HG03103 (cell line): ENCODE data around the gene HSPB7.
A peak's percentile ranks its signal among the peaks of the same experiment; 100 is the strongest.
"Not testable (repeated sequence)": the region's sequence is repeated elsewhere in the genome, so short reads cannot be mapped to it uniquely, and the experiment has no call there.

Experiments
- ATAC-seq: cut with Tn5 transposase; IDR thresholded peaks from one replicate; pipeline ENCODE4 v1.9.1; 2021; ENCODE audit warnings: low read depth; ENCODE audit not compliant: unreplicated experiment

The HSPB7 gene

DNA sequence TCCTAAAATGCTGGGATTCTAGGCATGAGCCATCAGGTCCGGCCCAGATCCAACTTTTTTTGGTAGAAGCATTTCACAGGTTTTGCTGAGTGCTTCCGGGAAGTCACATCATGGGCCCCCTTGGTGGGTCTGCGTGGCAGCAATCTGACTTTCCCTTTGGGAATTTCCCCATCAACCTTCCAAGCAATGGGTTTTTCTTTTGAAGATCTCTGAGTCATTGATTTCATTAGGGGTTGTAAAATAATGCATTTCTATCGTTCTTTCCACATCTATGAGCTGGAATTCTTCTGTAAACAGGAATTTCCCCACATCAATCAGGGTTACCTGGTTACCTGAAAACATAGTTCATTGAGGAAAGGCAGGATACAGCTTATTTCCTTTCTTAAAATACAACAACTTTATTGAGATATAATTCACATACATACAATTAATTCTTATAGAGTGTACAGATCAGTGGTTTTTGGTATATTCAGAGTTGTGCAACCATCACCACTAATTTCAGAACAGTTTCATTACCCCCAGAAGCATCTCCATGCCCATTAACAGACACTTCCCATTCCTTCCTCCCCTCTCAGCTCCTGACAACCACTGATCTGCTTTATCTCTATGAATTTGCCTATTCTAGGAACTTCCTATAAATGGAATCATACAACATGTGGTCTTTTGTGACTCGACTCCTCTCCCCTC, 32.1 kb downstream of the HSPB7 start:
- no peak for ATAC-seq

DNA sequence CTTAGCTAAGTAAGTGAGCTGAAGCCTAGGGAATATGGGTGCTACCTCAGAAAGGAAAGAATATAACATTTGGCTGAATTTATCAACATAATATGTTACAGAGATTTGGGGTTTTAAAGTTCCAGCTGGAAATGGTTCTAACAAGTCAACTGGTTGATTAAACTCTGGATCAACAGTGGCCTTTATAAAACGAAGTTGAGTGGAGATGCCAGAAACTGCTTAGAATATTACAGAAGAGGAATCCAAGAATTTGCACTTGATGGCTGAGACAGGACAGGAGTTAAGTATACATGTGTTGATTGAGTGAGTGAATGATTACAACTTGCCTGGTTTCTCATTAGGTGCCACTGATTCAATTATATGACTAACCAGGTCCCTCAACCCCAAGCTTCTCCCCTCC, 34.6 kb downstream of the HSPB7 start:
- ATAC-seq, result no peak

DNA sequence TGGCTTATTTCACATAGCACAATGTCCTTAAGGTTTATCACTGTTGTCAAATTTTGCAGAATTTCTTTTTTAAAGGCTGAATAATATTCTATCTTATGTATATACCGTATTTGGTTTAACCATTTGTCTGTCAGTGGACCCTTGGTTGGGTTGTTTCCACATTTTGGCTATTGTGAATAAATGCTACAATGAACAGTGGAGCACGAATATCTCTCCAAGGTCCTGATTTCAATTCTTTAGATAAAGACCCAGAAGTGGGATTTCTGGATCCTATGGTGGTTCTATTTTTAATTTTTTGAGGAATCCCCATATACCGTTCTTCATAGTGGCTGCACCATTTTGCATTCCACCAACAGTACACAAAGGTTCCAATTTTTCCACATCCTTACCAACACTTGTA, 36.2 kb downstream of the HSPB7 start:
- ATAC-seq, result no peak

DNA sequence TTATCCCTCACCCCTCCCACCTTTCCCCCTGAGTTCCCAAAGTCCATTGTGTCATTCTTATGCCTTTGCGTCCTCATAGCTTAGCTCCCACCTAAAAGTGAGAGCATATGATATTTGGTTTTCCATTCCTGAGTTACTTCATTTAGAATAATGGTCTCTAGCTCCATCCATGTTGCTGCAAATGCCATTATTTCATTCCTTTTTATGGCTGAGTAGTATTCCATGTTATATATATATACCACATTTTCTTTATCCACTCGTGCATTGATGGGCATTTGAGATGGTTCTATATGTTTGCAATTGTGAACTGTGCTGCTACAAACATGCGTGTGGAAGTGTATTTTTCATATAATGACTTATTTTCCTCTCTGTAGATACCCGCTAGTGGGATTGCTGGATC, 39.9 kb downstream of the HSPB7 start:
- ATAC-seq, result not testable (repeated sequence)

DNA sequence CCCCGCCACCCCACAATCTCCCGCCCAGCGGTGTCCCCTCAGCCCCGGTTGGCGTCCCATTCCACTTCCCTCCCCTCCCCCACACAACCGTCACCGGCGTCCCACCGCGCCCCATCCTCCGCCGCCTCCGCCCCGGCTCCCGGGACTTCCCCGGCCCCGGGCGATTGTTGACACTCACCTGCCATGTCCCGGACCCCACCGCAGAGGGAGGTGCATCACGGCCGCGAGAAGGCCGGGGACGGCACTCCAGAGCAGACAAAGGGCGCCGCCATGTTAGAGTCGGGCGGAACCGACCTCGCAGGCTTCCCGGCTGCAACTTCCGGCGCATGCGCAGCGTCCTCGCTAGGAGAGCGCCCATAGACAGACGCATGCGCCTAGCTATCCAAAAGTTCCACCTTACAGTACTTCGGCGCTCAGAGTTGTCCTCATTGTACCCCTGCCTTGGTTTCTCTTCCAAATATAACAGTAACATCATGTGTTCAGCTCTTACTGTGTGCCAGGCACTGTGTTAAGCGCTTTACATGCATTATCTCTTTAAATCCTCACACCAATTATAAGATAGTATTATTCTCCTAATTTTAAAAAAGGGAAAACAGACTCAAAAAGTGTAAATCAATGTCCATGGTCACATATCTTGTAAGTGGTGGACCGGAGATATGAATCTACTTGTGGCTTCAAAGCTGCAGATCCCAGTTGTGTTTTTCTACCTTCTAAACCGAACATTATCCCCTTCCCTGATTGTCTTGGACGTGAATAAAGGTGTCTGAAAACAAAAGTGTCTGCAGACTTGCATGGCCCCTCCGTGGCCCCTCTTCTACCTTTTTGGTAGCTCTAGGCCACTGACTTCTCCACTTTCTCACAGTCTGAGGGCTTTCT, 41.8 kb downstream of the HSPB7 start, which contains the start of gene ZBTB17:
Gene ZBTB17, minus strand, starts transcription at position 297 of the 876 bp plus-strand sequence. CDS start 27,606 bp downstream, outside the sequence.
- ATAC-seq, result peak; percentile 84

DNA sequence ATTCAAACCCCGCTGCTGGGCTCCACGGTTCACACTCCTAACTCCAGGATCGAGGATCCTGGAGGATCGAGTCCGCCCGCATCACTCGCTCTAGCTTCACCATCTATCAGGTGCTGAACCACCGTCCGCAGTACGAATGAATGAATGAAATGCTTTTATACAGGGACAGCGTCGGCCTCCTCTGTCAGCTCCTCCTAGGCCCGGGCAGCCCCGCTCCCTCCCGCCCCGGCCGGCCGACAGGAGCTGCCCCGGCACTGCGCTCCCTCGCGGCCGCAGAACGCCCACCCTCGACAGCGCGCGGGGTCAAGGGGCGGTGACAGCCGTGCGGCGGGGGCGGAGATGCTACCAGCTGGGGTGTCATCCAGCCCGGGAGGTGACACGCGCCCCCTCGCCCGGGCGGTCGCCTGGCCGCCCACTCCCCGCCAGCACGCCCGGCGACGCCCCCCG, 42.5 kb downstream of the HSPB7 start:
- peak; percentile 58 for ATAC-seq

DNA sequence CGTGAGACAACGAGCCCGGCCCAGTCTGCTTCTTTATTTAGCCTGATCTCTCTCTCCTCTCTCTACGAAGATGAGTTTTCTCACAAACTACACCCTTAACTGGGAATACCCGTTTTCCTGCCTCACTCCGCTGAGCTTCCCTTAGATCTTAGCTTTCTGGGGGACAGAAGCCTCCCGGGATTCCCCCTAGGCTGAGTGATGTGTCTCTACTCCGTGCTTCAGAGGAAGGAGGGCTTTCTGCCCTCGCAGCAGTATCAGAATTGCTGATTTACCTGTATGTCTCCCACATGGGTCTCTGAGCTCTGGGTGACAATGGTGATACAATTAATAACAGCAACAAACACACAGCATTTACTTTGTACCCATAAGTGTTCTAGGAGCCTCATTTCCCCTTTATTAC, 43.0 kb downstream of the HSPB7 start:
- no peak for ATAC-seq

DNA sequence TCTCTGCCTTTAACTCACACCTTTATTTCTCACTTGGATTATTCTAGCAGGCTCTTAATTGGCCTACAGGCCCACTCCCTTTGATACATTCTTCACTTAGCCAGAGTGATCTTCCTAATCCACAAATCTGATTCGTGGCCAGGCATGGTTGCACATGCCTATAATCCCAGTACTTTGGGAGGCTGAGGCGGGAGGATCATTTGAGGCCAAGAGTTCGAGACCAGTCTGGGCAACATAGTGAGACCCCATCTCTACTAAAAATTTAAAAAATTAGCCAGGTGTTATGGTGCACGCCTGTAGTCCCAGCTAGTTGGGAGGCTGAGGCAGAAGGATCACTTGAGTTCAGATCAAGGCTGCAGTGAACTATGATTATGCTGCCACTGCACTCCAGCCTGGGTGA, 44.1 kb downstream of the HSPB7 start:
- ATAC-seq, result no peak

DNA sequence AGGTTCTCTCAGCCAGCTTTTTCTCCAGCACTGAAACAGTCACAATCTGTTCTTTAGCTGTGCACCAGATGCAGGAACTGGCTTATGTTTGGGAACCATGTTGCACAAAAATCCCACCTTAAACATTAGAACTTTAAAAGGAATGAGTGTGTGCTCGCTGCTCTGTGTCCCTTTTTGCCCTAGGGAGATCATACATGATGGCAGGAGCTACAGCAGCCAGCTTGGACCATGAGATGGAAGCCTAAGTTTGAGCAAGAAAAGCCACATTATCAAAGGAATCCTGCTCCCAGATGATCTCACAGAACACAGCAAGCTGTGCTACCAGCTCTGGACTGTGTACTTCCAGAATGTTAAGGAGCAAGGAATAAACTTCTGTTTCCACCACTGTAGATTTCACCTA, 45.4 kb downstream of the HSPB7 start:
- ATAC-seq, result no peak

DNA sequence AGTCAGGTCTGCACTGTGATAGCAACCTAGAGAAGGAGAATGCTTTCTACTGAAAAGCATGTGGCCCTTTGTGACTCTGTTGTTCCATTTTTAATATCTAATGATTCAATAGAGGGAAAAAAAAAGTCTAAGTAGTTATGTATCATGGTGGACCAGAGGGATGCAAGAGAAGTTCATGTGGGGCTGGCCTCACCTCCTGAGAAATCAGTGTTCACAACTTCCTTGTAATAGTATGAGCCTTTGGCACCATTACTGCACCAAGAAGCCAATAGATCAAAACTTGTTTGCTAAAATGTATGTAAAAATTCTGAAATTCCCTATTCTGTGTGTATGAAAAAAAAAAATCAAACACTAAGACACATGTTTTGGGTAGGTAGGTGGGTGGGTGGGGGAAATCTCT, 46.9 kb downstream of the HSPB7 start:
- ATAC-seq, result no peak

DNA sequence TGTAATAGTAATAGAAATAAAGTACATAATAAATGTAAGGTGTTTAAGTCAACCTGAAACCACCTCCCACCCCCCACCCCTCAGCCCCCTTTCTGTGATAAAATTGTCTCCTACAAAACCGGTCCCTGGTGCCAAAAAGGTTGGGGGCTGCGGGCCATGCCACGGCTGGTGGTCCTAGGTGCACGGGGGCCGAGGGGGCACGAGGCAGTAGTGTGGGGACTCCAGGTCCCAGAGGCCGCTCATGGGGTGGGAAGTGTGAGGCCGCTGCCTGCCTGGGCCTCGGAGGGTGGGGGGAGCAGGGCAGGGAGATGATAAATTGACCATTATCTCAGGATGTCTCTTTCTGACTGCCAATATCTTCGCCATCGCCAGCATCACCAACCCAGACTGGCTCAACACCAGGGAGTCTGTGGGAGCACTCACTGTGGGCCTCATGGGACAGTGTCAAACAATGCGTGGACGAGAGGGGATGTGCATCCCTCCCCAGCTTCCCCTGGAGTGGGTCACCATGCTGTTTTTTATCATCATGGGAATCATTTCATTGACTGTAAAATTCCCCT, 48.4 kb downstream of the HSPB7 start:
- ATAC-seq, result no peak

DNA sequence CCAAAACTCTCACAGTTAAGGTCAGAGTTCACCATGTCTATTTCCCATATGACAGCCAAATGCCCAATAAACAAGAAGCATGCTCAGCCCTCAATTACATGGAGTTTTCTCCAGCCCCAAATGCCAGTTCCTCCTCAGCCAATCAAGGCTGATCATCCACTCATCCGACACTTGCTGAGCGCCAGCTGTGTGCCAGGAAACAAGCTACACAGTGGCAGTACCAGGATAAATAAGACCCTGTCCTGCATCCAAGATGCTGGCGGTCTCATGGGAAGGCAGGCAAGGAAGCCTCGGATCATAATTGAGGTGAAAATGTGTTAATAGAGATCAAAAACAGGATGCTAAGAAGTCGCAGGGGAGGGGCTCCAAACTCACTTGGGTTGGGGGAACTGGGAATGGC, 49.7 kb downstream of the HSPB7 start:
- ATAC-seq, result no peak

DNA sequence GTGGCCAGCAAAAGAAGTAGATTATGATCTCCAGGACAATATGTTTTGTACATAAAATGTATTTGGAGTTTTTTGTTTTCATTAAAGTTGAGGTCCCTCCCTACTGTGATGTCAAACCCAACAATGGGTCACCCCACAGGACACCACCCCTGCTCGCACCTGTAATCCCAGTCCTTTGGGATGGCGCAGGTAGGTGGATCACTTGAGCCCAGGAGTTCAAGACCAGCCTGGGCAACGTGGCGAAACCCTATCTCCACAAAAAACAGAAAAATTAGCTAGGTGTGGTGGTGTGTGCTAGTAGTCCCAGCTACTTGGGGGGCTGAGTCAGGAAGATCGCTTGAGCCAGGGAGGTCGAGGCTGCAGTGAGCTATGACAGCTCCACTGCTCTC, 50.9 kb downstream of the HSPB7 start:
- no peak for ATAC-seq

DNA sequence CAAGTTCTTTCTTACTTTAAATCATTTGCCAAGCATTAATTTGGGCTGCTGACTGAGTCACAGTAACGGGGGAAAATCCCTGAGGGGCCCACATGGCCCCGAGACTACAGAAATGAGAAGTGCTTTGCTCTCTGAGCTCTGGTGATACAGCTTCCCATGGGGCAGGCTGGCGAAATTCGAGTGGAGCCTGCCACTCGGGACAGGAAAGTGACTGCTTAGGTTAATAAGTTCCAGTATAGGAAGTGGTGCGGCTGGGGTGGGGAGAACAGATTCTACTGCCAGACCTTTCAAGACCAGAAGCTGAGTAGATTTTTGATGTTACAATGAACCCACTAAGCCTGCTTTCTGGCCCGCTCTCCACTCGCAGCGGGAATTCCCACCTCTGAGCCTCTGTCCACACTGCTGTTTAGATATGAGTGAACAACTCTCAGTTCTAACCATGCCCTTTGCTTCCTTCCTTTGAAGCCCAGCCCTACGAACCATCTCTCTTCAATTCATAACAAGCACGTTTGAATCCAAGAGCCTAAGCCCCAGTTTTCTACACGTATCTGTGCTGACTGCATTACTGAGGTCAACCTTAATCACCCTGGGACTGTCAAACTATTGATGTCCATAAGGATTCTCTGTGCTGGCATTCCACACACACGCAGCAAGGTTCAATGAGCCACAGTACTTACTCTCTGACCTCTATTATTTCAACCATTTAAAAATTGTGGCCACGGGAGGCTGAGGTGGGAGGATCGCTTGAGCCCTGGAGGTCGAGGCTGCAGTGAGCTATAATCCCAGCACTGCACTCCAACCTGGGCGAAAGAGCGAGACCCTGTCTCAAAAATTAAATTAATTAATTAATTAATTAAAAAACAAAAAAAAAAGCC, 51.5 kb downstream of the HSPB7 start:
- peak; percentile 51 for ATAC-seq

DNA sequence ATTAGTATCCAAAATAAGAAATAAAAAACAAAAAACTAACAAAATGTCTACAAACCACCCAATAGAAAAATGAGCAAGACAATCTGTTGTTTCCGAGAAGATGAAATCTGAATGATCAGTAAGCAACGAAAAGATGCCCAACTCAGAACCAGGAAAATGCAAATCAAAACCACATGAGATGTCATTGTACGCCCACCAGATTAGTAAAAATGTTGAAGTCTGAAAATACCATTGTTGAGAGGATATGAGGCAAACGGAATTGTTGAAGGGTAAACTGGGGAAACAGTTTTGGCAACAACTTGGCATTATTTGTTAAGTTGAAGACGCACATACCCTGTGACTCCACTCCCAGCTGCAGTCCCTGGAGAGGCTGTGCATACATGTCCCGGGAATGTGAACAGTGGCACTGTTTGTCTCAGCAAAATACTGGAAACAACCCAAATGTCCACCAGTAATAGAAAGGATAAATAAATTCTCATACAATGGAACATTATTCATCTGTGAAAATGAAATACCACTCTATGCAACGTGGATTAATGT, 52.5 kb downstream of the HSPB7 start:
- ATAC-seq, result no peak
